Suprapubic skin (tissue), 4 donors: ENCODE results near the gene GPR50.

Experiments used
- CTCF ChIP-seq, 2 donors: fragments of 200-600 bp in 1 of 2; fragments of 450-650 bp in 1 of 2; sonication (generic) in 1 of 2; IDR thresholded peaks; one replicate each; pipeline ENCODE4 v1.5.1; 2016 to 2019; ENCODE audit warnings: antibody characterized with exemption in 2 of 2, mild to moderate bottlenecking in 1 of 2, moderate library complexity in 1 of 2
- POLR2A ChIP-seq, 2 donors: fragments of 450-650 bp; IDR thresholded peaks; one replicate each; pipeline ENCODE4 v1.6.1; 2017; ENCODE audit warnings: antibody characterized with exemption in 2 of 2, mild to moderate bottlenecking in 2 of 2, moderate library complexity in 2 of 2
- POLR2AphosphoS5 ChIP-seq, 3 donors: sonication (generic); formaldehyde crosslinking; IDR thresholded peaks; one replicate each; pipeline ENCODE4 v1.6.1; 2017; ENCODE audit warnings: antibody characterized with exemption in 3 of 3

DNA sequence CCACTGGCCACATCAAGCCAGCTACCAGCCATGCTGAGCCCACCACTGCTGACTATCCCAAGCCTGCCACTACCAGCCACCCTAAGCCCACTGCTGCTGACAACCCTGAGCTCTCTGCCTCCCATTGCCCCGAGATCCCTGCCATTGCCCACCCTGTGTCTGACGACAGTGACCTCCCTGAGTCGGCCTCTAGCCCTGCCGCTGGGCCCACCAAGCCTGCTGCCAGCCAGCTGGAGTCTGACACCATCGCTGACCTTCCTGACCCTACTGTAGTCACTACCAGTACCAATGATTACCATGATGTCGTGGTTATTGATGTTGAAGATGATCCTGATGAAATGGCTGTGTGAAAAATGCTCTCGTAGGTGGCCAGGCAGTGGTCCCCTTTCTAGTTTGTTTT is 4.7 kb downstream of the GPR50 start:
- TF ChIP-seq POLR2A (IDR thresholded peaks at IDR 0.05) = no peak
- TF ChIP-seq POLR2AphosphoS5 (IDR thresholded peaks at IDR 0.05) = no peak
- TF ChIP-seq CTCF (IDR thresholded peaks at IDR 0.05) = no peak
